Thyroid gland (tissue), 4 donors: ENCODE data around the gene NAV2. TPM values are rescaled to one million over a fixed set of nuclear protein-coding genes. Genes with fewer than 3 reads are reported as not detected.

Experiments used
- DNase-seq, 2 donors: peaks; one replicate each; pipeline ENCODE4 v3.0.0-alpha.2; 2019
- H3K27ac ChIP-seq, 3 donors: fragments of 200-600 bp; sonication (generic); 1 replicate in 2 of 3; 2 replicates in 1 of 3; pipeline ENCODE4 v1.5.1; 2016 to 2019; ENCODE audit warnings: mild to moderate bottlenecking in 1 of 3, moderate library complexity in 1 of 3
- H3K27me3 ChIP-seq: fragments of 200-600 bp; sonication (generic); one replicate; pipeline ENCODE4 v1.5.1; 2019
- H3K36me3 ChIP-seq, 2 donors: fragments of 200-600 bp; sonication (generic); one replicate each; pipeline ENCODE4 v1.5.1; 2016 to 2019
- H3K4me1 ChIP-seq, 2 donors: fragments of 200-600 bp; sonication (generic); one replicate each; pipeline ENCODE4 v1.5.1; 2017 to 2019
- H3K4me3 ChIP-seq, 3 donors: fragments of 200-600 bp; sonication (generic); replicated peaks in 1 of 3; 1 replicate in 2 of 3; 2 replicates in 1 of 3; pipeline ENCODE4 v1.5.1; 2016; ENCODE audit warnings: mild to moderate bottlenecking in 1 of 3
- H3K9me3 ChIP-seq: fragments of 200-600 bp; sonication (generic); one replicate; pipeline ENCODE4 v1.5.1; 2017
- POLR2A ChIP-seq, 2 donors: fragments of 450-650 bp; IDR thresholded peaks; one replicate each; pipeline ENCODE4 v1.6.1; 2017; ENCODE audit warnings: antibody characterized with exemption in 2 of 2, mild to moderate bottlenecking in 2 of 2, moderate library complexity in 1 of 2
- WGBS, 2 donors: methylation state at CpG; one replicate each; pipeline ENCODE4 v1.1.5; 2017; 5-methylcytosine and 5-hydroxymethylcytosine counted together
- intact Hi-C: fragments of 100-400 bp; cut with DNase I; formaldehyde crosslinking; loops from one replicate; pipeline ENCODE4 v1.15.1; 2023
- total RNA-seq, 4 donors: library from RNA; depleted of rRNA; stranded (reverse); fragments of >200 nt; gene quantifications; one replicate each; pipeline ENCODE4 v1.2.3, GENCODE V29; 2016
- TF ChIP-seq, protein P1 (sequence below), 6 experiments: fragments of 200-600 bp in 3 of 6; fragments of 450-650 bp in 3 of 6; sonication (generic) in 3 of 6; IDR thresholded peaks; one replicate each; pipeline ENCODE4 v1.5.1; 2016 to 2019; ENCODE audit warnings: antibody characterized with exemption in 6 of 6, mild to moderate bottlenecking in 2 of 6, inconsistent platforms in 1 of 6, moderate library complexity in 1 of 6

The NAV2 gene
- total RNA-seq, 4 donors from 2014 or later, result 34.8 to 88.6 (median 54.5) TPM

DNA sequence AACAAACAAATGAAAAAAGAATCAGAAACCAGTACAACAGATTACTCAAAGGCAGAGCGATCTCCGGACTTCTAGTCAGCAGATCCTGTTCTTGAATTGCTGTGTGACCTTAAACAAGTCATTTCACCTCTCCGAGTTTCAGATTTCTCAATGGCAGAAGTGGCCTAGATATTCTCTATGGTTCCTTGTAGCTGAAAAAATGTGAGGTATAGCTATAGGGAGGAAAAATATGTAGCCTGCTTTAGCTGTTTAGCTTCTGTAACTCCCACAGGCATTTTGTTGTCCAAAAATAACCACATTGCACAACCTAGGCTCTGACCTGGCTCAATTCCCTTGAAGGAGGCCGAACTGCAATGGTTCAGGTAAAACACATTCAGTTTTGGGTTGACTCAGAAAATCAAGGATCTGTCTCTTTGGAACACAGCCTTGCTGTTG, 347.0 kb downstream of the NAV2 start:
- Histone ChIP-seq H3K27me3 (no peaks in the 10 kb centered on the region), H3K4me3 (no peak overlapping the region), H3K27ac (peak overlapping the region in 2 of 3 donors; percentile 7 to 71), H3K4me1 (peaks cover 27 to 44% of the 10 kb centered on the region in 2 donors), H3K36me3 (peaks cover 2 to 4% of the 10 kb centered on the region in 2 donors), H3K9me3 (no peaks in the 10 kb centered on the region)
- 83 to 93% methylated on average over 4 of the region's 4 CpGs for WGBS, 2 donors
- no peak for TF ChIP-seq POLR2A (IDR thresholded peaks at IDR 0.05)
- intact Hi-C loops, result no loop called here
- no peak for DNase-seq

- H3K4me3 ChIP-seq, result no peak overlapping the region
- intact Hi-C loops, result no loop called here
These were observed 347.5 kb downstream of the NAV2 start for GRCh38 chr11:20060181-20060580.

DNA sequence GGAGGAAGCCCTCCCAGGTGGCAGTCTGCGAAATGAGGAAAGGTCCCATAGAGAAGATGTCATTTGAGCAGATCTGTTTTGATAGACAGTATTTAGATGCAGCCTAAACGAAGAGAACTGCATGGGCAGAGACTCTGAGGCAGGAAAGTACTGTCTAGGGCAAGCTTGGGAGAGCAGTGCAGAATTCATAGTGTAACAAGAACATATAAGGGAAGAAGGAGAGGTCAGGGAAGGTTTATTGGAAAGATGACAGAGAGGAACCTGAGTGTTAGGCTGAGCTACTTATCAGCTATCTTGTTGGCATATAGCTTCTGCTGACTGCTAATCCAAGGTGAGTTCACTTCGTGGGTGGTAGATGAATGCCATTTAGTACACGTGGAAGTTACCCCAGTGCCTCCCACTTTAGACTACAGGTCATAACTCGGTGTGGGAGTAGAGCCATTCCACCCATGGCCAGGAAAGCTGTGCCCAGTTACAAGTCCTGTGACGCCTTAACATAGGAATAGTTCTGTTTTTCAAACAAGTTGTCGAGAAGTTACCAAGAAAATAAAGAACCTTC, 348.1 kb downstream of the NAV2 start:
- 85 to 86% methylated on average over 7 of the region's 7 CpGs for WGBS, 2 donors
- intact Hi-C loops, result no loop called here
- Histone ChIP-seq H3K4me1 (peaks cover 26 to 36% of the 10 kb centered on the region in 2 donors), H3K9me3 (no peaks in the 10 kb centered on the region), H3K36me3 (peaks cover 3 to 7% of the 10 kb centered on the region in 2 donors), H3K27ac (no peak overlapping the region), H3K4me3 (no peak overlapping the region), H3K27me3 (no peaks in the 10 kb centered on the region)
- DNase-seq, result no peak
- no peak for TF ChIP-seq POLR2A (IDR thresholded peaks at IDR 0.05)
- TF ChIP-seq, protein P1, sequence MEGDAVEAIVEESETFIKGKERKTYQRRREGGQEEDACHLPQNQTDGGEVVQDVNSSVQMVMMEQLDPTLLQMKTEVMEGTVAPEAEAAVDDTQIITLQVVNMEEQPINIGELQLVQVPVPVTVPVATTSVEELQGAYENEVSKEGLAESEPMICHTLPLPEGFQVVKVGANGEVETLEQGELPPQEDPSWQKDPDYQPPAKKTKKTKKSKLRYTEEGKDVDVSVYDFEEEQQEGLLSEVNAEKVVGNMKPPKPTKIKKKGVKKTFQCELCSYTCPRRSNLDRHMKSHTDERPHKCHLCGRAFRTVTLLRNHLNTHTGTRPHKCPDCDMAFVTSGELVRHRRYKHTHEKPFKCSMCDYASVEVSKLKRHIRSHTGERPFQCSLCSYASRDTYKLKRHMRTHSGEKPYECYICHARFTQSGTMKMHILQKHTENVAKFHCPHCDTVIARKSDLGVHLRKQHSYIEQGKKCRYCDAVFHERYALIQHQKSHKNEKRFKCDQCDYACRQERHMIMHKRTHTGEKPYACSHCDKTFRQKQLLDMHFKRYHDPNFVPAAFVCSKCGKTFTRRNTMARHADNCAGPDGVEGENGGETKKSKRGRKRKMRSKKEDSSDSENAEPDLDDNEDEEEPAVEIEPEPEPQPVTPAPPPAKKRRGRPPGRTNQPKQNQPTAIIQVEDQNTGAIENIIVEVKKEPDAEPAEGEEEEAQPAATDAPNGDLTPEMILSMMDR (IDR thresholded peaks at IDR 0.05), result no peak

More at GRCh38 chr11:20060181-20060580, 347.5 kb downstream of the NAV2 start:
- H3K27me3 ChIP-seq, result no peaks in the 10 kb centered on the region
- TF ChIP-seq POLR2A (IDR thresholded peaks at IDR 0.05), result no peak
- TF ChIP-seq, protein P1 (IDR thresholded peaks at IDR 0.05), result no peak
- no peak for DNase-seq
- H3K9me3 ChIP-seq, result no peaks in the 10 kb centered on the region
- peaks cover 3 to 7% of the 10 kb centered on the region in 2 donors for H3K36me3 ChIP-seq
- WGBS, 2 donors, result 94 to 96% methylated on average over 3 of the region's 3 CpGs
- H3K27ac ChIP-seq, result peak overlapping the region in 1 of 3 donors; percentile 7
- H3K4me1 ChIP-seq, result peaks cover 27 to 42% of the 10 kb centered on the region in 2 donors

- Histone ChIP-seq H3K4me3 (no peak overlapping the region), H3K9me3 (no peaks in the 10 kb centered on the region), H3K27me3 (no peaks in the 10 kb centered on the region), H3K4me1 (peaks cover 15 to 26% of the 10 kb centered on the region in 2 donors), H3K27ac (no peak overlapping the region), H3K36me3 (peaks cover 3 to 7% of the 10 kb centered on the region in 2 donors)
- TF ChIP-seq, protein P1 (IDR thresholded peaks at IDR 0.05), result no peak
- TF ChIP-seq POLR2A (IDR thresholded peaks at IDR 0.05), result no peak
- DNase-seq, result no peak
- 96% methylated on average over 5 of the region's 5 CpGs for WGBS, 2 donors
- intact Hi-C loops, result no loop called here
These were observed 349.1 kb downstream of the NAV2 start for GRCh38 chr11:20061776-20062175.

DNA sequence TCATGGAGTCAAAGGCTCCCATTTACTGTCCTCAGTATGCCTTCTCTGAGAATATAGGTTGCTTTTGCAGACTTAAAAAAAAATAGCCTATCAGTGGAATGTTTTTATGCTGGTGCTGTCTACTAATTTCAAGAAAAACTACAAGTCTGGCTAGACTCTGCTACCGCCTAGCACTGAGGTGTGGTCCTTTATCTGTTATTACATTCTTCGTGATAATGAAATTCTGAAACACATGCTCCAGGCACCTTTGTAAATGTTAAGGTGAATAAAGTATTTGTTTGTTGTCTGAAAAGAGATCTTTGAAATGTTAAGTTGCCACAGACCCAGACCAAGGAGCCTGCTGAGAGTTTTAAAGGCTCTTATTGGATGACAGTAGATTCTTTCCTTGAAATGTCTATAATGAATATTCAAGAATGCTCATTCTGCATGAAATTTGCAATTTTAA, 352.3 kb downstream of the NAV2 start:
- intact Hi-C loops, result no loop called here
- Histone ChIP-seq H3K4me1 (peaks cover 2 to 4% of the 10 kb centered on the region in 2 donors), H3K27ac (no peak overlapping the region), H3K9me3 (no peaks in the 10 kb centered on the region), H3K36me3 (peaks cover 3 to 7% of the 10 kb centered on the region in 2 donors), H3K4me3 (no peak overlapping the region), H3K27me3 (no peaks in the 10 kb centered on the region)
- TF ChIP-seq, protein P1 (IDR thresholded peaks at IDR 0.05), result no peak
- TF ChIP-seq POLR2A (IDR thresholded peaks at IDR 0.05), result no peak
- no peak for DNase-seq
- WGBS, 2 donors, result 96 to 100% methylated on average over 2 of the region's 2 CpGs
